GM06990 (cell line): Measurements from ENCODE around the gene E2F2.

Experiments
- DNase-seq: peaks from one replicate; pipeline ENCODE4 v3.0.0-alpha.2; 2011; ENCODE audit not compliant: insufficient read length; ENCODE audit errors: extremely low read depth
- H3K27me3 ChIP-seq: replicated peaks from 2 replicates; pipeline ENCODE4 v1.6.0; 2011; ENCODE audit warnings: low read length; ENCODE audit not compliant: control insufficient read depth, insufficient read depth
- H3K36me3 ChIP-seq: 2 replicates; pipeline ENCODE4 v1.5.1; 2011; ENCODE audit warnings: low read length; ENCODE audit not compliant: control insufficient read depth, insufficient read depth
- H3K4me3 ChIP-seq: replicated peaks from 2 replicates; pipeline ENCODE4 v1.5.1; 2011; ENCODE audit warnings: low read depth, mild to moderate bottlenecking, control low read depth, low read length
- CTCF ChIP-seq: IDR thresholded peaks from 2 replicates; pipeline ENCODE4 v1.5.1; 2011; ENCODE audit warnings: low read length, control low read depth, mild to moderate bottlenecking, inconsistent platforms; ENCODE audit not compliant: insufficient read depth, poor library complexity, severe bottlenecking

Gene E2F2

DNA sequence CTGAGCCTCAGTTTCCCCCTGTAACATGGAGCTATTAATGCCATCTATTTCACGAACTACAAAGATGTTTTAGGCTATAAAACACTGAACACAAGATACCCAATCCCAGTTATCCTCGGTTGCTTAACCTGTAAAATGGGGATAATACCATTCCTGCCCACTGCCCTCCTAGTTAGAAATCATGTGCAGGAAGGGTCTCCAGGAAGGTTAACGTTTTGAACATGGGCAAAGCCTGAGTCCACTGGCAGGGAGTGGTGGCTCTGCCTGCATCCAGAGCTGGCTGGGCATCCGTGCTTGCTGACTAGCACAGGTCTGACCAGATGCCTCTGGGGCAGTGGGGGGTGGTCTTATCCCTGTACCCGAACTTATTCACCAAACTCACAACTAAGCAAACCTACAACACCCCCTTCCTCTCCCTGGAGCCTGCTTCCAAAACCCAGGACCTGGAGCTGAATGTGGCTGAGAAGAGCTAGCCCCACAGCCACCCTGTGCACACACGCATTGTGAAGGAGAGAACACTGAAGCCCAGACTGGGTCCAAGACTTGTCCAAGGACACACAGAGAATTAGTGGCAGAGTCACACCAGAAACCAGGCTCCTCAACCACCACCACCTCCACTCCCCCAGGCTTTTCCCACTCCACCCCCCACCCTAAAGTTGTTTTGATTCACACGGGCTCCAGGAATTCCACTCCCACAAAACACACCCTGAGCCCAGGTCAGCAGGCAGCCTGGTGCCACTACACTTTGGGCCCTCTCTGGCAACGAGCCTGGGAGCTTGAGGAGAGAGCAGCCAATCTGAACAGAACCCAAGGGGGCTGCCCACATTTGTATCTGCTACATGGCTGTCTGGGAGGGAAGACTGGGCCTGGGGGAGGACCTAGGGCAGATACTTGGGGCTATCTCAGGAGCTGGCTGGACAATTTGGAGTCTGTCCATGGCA lies 1.6 kb downstream of the E2F2 start:
- TF ChIP-seq CTCF: no peak
- DNase-seq: no peak
- H3K4me3 ChIP-seq: peak overlapping the region; percentile 66

DNA sequence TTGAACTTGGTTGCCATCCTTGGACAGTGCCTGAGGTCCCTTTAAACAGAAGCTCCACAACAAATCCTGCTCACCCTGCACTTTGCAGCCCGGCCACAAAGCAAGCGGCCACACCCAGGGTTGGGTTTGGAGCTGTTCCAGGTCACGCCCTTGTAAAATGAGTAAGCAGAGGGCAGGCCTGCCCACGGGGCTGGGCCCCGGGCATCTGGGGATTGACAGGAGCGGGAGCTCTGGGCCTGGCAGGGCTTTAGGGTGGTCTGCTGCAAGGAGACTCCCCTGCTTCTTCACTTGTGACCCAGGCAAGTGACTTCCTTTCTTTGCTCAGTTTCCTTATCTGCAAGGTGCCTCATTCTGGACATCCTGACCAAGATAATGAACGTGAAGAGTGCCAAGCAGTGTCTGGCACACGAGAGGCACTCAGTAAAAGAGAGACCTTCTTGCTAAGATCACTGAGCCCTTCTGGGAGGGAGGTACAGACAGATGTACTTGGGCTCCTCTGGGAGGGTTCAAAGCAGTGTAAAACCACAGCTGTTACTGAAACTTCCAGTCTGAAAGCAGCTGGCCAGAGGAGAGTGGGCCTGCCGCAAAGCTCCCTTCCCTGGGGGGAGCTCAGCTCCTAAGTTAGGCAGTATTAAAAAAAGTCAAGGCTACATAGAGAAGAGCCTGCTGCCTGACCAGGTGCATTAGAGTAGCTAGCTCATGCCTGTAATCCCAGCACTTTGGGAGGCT lies 2.6 kb downstream of the E2F2 start:
- TF ChIP-seq CTCF: no peak
- Histone ChIP-seq H3K36me3 (no peaks in the 10 kb centered on the region; the same call in 1 of the 2 replicates), H3K27me3 (no peaks in the 10 kb centered on the region), H3K4me3 (peak overlapping the region; percentile 66)
- DNase-seq: peak; percentile 75

More for the DNA sequence above, 1.6 kb downstream of the E2F2 start:
- no peaks in the 10 kb centered on the region for H3K27me3 ChIP-seq
- no peaks in the 10 kb centered on the region; the same call in 1 of the 2 replicates for H3K36me3 ChIP-seq

GRCh38 chr1:23527900-23528249 lies 3.2 kb downstream of the E2F2 start:
- DNase-seq: no peak
- Histone ChIP-seq H3K27me3 (no peaks in the 10 kb centered on the region), H3K4me3 (0 out of 2 replicates have a peak overlapping the region, but pooled peaks have one; percentile 15), H3K36me3 (no peaks in the 10 kb centered on the region; the same call in 1 of the 2 replicates)
- peak; percentile 25 for TF ChIP-seq CTCF

- Histone ChIP-seq H3K4me3 (no peak overlapping the region), H3K36me3 (no peaks in the 10 kb centered on the region; the same call in 1 of the 2 replicates), H3K27me3 (no peaks in the 10 kb centered on the region)
- no peak for DNase-seq
- no peak for TF ChIP-seq CTCF
Measured at GRCh38 chr1:23527366-23527765, 3.7 kb downstream of the E2F2 start.

- no peak overlapping the region for H3K4me3 ChIP-seq
- TF ChIP-seq CTCF: no peak
- H3K36me3 ChIP-seq: peaks cover 2% of the 10 kb centered on the region
- H3K27me3 ChIP-seq: no peaks in the 10 kb centered on the region
- no peak for DNase-seq
Measured at GRCh38 chr1:23526329-23527041, 4.5 kb downstream of the E2F2 start.
